HG03060 (cell line): Measurements from ENCODE around the gene ZKSCAN5.
"Not testable (repeated sequence)": the region's sequence is repeated elsewhere in the genome, so short reads cannot be mapped to it uniquely, and the experiment has no call there.

Experiments used
- ATAC-seq: cut with Tn5 transposase; IDR thresholded peaks from one replicate; pipeline ENCODE4 v1.9.1; 2021; ENCODE audit warnings: low read depth, moderate number of reproducible peaks; ENCODE audit not compliant: unreplicated experiment

Gene ZKSCAN5

DNA sequence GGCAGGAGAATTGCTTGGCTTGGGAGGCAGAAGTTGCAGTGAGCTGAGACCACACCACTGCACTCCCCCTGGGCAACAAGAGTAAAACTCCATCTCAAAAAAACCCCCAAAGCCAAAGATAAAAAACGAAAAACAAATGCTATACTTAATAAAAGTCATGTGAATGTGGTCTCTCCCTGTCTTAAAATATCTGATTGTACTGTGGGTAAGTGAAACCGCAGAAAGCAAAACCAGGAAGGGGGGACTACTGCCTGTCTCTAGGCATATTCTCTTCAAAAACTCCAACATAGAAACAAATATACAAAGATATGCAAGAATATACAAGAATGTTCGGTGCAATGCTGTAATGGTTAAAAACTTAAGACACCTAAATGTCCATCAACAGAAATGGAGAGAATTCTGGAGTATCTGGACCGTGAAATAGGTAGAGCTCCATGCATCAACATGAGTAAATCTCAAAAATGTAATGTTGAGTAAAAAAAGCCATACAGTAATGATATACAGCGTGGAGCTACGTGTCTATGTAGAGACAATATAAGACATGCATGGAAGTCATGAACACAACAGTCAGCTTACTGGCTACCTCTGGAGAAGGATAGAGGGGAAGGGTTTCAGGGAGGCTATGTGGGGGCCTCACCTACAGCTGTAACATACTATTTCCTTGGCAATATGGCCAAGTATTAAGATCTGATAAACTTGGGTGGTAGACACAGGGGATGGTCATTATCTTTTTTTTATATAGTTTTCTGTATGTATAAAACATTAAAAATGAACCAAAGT is 6.5 kb upstream of the ZKSCAN5 start:
- ATAC-seq, result no peak

DNA sequence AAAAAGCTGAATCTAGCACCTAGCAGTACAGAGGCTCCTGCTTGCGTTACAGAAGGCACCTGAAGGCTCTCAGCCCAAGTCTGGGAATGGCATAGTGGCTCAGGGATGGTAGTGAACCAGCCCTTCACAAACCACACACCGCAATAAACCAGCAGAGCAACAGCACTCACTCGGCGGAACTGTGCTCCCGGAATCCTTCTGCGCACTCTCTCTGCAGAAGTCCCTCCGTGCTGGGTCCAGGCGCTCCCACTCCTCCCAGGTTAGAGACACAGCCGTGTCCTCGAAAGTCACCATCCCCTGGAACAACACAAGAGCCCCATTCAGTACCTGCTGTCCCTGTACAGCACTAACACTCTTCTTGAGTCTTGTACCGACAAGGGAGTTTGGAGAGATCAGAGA is 5.9 kb upstream of the ZKSCAN5 start:
- no peak for ATAC-seq

DNA sequence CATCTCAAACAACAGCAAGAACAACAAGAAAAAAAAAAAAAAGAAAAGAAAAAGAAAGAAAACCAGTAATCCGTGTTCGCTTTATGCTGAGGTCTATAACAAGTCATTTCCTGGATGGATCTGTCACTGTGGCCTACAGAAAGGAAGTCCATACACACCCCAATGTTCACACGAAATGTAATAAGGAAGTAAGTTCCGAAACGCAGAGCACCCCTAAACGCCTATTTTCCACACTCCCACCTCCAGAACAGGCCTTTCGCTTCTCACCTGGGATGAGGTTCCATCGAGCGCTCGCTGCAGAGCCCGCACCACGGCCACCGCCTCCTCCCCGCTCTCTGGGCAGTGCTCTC is 5.1 kb upstream of the ZKSCAN5 start:
- no peak for ATAC-seq

DNA sequence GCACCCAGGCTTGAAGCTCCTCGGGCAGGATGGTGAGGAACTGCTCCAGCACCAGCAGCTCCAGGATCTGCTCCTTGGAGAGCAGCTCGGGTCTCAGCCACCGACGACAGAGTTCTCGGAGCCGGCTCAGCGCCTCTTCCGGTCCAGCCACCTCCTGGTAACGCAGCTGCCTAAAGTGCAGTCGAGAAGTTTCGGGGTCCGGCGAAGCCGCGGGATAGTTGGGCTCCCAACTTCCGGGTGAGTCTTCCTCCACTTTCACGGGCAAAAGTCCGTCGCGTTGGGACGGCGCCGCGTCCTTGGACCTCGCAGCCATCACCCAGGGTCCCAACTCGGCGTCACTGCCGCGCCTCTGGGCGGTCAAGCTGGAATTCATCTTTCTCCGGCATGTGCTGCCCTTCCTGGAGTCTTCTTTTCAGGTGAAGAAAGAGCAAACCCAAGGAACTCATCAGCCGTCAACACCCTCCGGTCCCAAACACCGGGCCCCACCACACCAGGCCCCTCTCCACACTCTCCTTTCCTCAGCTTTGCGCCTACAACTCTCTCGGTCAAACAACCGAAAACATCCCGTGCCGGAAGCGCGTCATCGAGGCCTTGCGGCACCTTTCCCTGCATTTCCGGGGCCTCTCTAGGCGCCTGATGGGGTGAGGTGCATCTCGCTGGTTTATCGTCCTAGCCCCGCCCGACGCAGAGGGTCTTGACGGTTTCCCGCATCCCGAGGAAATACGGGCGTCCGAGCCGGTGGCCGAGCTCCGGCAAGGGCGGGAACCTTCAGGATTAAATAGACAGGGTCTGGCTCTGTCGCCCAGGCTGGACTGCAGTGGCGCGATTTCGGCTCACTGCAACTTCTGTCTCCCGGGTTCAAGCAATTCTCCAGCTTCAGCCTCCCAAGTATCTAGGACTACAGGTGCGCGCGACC is 4.5 kb upstream of the ZKSCAN5 start, which contains the start of gene ZNF394:
TSS of gene ZNF394 (minus strand) at position 561 of the 916 bp plus-strand sequence. CDS start at position 373, 188 bp downstream.
- no peak for ATAC-seq

DNA sequence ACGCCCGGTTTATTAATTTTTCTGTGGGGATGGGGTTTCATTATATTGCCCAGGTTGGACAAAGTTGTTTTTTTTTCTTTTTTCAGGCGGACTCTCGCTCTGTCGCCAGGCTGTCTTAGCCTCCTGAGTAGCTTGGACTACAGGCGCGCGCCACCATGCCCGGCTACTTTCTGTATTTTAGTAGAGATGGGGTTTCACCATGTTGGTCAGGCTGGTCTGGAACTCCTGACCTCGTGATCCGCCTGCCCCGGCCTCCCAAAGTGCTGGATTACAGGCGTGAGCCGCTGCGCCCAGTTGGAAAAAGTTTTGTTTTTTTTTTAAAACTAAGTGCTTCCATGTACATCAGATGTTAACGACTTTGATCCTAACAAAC is 3.8 kb upstream of the ZKSCAN5 start:
- no peak for ATAC-seq

DNA sequence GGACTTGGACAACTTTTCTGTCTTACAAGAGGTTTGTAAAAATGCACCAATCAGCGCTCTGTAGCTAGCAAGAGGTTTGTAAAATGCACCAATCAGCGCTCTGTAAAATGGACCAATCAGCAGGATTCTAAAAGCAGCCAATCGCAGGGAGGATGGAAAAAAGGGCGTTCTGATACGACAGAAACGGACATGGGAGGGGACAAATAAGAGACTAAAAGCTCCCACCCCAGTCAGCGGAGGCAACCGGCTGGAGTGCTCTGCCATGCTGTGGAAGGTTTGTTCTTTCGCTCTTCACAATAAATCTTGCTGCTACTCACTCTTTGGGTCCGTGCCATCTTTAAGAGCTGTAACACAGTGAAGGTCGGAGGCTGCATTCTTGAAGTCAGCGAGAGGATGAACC is 3.2 kb upstream of the ZKSCAN5 start:
- not testable (repeated sequence) for ATAC-seq

DNA sequence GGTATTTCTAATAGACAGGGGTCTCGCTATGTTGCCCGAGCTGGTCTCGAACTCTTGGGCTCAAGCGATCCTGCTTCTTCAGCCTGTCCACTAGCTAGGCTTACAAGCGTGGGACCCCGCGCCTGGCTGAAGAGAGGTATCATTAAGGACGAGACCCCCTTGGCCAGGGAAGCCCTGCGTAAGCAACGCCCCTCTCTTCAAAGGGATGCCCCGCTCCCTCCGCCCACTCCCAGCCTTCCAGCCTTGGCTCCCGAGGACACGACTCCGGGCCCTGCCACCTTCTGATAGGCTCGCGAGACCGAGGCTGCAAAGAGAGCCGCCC is 220 bp upstream of the ZKSCAN5 start:
- ATAC-seq, result no peak

DNA sequence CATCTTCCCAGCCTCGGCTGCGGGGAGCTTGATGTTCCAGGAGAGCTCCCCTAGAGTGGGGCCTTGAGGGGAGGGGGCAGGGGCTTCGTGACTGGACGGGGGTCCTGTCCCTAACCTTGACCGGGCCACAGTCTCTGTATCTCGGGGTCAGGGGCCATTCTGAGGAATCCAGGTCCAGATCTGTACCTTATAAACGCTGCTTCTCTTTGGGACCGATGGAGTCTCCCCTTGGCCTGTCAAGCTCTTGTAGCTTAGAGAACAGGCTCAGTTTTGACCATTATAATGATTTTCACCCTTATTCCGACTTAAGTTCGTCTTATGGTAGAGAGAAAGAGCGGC is 831 bp downstream of the ZKSCAN5 start:
- ATAC-seq, result no peak

DNA sequence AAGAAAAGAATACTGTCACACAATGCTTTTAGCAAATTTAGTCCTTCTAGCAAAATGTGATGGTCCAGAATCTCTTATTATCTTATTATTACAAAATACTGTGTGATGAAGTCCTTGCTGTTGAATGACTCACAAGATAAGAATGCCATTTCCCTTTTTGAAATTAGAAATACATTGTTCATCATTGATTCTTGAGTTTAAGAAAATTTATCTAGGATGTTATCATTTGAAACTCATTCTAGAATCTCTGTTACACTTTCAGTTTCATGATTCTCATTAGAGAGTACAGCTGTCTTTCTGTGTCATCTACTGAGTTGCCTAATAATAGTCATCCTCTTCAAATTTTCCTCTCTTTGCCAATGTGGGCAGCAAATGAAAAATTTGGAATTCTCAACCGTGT is 9.6 kb downstream of the ZKSCAN5 start:
- no peak for ATAC-seq

DNA sequence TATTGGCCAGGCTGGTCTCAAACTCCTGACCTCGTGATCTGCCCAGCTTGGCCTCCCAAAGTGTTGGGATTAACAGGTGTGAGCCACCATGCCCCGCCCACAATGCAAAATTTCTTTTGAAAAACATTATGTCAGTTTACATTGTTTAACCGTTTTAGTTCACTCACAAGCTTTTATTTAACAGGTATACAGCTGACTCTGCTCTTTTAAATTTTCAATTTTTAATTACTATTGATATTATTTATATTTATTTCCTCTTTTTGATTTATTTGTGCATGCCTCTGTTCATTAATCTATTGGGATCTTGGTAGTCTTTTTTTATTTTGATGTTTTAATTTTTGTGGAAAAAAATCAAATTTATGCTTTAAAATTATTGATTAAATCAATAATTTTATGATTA is 16.9 kb downstream of the ZKSCAN5 start:
- ATAC-seq, result no peak

DNA sequence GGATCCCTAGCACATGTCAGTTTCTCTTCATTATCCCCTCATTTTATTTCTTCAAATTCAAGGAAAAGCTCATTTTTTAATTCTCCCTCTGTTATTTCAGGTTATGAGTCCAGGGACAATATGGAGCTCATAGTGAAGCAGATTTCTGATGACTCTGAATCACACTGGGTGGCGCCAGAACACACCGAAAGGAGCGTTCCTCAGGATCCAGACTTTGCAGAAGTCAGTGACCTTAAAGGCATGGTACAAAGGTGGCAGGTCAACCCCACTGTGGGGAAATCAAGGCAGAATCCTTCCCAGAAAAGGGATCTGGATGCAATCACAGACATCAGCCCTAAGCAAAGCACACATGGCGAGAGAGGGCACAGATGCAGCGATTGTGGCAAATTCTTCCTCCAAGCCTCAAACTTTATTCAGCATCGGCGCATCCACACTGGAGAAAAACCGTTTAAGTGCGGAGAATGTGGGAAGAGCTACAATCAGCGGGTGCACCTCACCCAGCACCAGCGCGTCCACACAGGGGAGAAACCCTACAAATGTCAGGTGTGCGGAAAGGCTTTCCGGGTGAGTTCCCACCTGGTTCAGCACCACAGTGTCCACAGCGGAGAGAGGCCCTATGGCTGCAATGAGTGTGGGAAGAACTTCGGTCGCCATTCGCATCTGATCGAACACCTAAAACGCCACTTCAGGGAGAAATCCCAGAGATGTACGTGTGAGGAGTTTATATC is 21.4 kb downstream of the ZKSCAN5 start:
- ATAC-seq, result no peak

DNA sequence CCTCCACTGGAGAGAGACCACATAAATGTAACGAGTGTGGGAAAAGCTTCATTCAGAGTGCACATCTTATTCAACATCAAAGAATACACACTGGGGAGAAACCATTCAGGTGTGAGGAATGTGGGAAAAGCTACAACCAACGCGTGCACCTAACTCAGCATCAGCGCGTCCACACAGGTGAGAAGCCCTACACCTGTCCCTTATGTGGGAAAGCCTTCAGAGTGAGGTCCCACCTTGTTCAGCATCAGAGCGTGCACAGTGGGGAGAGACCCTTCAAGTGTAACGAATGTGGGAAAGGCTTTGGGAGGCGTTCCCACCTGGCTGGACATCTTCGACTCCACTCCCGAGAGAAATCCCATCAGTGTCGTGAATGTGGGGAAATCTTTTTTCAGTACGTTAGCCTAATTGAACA is 26.9 kb downstream of the ZKSCAN5 start:
- no peak for ATAC-seq

DNA sequence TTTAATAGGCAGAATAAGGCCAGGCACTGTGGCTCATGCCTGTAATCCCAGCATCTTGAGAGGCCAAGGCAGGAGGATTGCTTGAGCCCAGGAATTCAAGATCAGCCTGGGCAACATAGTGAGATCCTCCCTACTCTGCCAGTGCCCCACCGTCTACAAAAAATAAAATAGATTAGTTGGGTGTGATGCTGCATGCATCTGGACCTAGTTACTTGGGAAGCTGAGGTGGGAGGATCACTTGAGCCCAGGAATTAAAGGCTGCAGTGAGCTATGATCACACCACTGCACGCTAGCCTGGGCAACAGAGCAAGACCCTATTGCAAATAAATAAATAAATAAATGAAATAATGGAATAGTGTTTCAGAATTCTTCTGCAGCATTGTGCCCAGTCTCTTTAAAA is 31.2 kb downstream of the ZKSCAN5 start:
- ATAC-seq, result no peak

DNA sequence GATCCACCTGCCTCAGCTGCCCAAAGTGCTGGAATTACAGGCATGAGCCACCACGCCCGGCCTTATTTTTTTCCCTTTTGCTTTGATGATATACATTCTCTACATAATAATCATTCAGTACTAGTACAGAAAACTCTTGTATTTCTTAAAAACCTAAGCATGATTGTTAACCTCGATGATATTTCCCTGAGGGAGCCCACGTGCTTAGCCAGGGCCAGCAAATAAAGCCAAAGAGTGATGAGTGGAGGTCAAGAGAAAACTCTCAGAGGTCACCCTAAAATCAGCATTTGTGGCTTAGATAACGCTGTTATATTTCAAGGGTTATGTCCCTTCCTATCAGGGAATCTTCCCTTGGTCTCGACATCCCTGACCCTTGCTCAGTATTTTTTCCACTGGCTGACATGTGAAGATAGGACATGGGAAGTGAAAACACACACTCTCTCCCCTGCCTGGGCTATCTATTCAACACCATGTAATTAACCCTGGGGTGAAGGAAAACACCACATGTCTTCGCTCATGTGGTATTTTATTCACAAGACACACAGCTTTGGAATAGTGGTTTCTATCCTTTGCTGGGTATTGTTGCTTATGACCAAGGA is 34.9 kb downstream of the ZKSCAN5 start:
- no peak for ATAC-seq

DNA sequence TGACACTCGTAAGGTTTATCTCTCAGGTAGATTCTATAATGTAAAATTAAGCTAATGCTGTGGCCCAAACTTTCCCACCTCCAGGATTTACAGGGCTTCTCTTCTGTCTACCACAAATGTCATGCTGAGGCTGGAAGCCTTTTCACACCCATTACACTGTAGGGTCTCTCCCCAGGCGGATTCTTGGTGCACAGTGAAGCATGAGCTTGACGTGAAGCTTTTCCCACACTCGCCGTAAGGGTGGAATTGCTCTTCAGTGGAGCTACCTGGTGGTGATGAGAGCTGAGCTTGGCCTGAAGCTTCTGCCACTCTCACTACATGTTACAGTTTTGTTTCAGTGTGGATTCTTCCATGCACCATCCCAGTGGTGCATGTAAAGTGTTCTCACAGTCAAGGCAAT is 36.1 kb downstream of the ZKSCAN5 start:
- ATAC-seq, result no peak

DNA sequence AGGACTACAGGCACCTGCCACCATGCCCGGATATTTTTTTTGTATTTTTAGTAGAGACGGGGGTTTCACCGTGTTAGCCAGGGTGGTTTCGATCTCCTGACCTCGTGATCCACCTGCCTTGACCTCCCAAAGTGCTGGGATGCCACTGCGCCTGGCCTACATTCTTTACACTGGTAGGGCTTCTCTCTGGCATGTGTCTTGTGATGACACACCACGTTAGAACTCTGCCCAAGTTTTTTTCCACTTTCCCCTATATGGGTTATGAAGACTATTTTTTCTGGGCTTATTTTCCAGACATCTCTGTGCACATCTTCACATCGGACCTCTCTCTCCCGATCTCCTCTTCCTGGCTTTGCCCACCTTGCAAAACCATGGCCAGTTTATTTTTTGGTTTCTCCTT is 36.8 kb downstream of the ZKSCAN5 start:
- no peak for ATAC-seq

DNA sequence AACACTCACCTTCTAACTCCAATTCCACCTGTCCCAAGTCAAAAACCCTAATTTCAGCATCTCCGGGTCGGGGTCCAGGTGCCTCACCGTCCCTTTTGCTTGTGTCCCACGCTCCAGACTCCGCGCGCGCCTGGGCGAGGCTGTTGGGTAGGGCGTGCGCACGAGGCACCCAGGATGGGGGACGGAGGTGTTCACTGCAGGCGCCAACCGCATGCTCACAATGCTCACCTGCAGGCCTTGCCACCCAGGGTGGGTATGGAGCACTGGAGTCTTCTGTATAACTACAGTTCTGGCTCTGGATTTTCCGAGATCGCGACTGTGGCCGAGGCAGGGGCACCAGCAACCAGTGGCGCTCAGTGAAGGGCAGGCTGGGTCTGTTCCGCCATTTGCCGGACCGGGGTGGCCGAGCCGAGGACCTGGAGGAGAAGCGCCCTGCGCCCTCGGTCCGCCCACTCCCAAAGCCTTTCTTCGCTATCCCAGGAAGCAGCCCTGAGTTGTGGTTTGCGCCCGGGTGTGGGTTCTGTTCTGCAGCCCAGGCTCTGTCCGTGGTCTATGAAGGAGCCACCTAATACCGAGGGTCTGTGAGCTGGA is 38.7 kb downstream of the ZKSCAN5 start:
- no peak for ATAC-seq

DNA sequence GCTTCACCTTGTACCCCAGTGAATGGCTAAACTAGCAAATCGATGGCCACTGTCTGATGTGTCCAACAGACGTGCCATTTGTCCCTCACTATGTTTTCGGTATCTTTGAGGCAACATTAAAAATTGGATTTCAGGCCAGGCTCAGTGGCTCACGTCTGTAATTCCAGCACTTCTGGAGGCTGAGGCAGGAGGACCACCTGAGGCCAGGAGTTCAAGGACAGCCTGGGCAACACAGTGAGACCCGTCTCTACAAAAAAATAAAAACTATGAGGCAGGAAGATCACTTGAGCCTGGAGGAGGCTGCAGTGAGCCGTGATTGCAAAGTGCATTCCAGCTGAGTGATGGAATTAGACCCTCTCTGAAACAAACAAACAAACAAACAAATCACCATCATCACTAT is 39.5 kb downstream of the ZKSCAN5 start:
- ATAC-seq, result no peak

DNA sequence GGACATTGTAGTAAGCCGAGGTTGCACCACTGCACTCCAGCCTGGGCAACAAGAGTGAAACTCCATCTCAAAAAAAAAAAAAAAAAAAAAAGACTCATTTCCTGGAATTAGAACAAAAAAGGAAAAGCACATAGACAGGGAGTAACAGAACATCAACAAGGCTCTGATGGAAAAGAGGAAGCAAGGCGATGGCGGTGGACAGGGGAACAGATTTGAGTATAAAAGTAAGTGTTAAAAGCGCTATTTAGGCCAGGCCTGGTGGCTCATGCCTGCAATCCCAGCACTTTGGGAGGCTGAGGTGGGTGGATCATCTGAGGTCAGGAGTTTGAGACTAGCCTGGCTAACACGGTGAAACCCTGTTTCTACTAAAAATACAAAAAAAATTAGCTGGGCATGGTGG is 40.8 kb downstream of the ZKSCAN5 start:
- ATAC-seq, result not testable (repeated sequence)

DNA sequence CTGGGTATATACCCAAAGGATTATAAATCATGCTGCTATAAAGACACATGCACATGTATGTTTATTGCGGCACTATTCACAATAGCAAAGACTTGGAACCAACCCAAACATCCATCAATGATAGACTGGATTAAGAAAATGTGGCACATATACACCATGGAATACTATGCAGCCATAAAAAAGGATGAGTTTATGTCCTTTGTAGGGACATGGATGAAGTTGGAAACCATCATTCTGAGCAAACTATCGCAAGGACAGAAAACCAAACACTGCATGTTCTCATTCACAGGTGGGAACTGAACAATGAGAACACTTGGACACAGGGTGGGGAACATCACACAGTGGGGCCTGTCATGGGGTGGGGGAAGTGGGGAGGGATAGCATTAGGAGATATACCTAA is 45.1 kb downstream of the ZKSCAN5 start:
- not testable (repeated sequence) for ATAC-seq

DNA sequence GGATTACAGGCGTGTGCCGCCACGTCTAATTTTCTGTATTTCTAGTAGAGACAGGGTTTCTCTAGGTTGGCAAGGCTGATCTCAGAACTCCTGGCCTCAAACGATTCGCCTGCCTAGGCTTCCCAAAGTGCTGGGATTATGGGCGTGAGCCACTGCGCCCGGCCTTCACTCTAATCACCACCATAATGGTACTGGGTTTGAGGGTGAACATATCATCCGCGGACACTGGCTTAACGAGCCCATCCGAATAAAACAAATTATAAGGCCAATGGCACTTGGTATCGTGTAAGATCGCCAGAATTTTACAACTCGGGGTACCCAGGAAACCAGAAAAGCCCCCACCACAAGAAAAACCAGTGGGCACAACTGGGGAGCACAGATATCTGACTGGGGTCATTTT is 46.9 kb downstream of the ZKSCAN5 start:
- ATAC-seq, result no peak
